ENCODE data around the gene PDIA5. TPM values are rescaled to one million over a fixed set of nuclear protein-coding genes. Genes with fewer than 3 reads are reported as not detected.

PDIA5 gene
- total and polyA plus RNA-seq, 2 of the 4 experiments (the other 2 are of a cell fraction) = 19.4 to 42.0 TPM

DNA sequence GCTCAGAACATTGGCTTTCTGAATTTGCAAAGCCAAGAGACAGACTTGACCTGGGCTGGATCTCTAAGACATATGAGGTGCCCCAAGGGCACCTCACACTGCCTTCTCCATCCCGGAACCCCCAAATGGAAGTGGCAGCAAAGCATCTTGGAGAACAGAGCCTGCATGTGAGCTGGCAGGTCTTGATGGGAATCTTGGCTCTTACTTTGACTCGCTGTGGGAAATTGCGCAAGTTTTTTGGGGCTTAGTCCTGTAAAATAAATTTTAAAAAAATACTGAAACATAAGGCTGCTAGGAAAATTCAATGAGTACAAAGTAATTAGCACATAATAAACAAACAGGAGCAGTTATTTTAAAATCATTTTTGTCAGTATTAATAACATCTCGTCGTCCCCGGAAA lies 121.2 kb downstream of the PDIA5 start:
- Histone ChIP-seq H3K23ac (ENCODE audit: low read depth, low read length) (no peak overlapping the region), H3K9me3 (ENCODE audit: control insufficient read depth, insufficient read depth, low read length) (no peaks in the 10 kb centered on the region), H3K27me3 (ENCODE audit: control insufficient read depth, insufficient read depth, low read length) (no peaks in the 10 kb centered on the region), H3K4me1 (ENCODE audit: control insufficient read depth, insufficient read depth, low read length) (no peaks in the 10 kb centered on the region), H3K9me1 (ENCODE audit: insufficient read depth, low read length) (no peaks in the 10 kb centered on the region), H3K79me1 (ENCODE audit: low read depth in 1 of 2, low read length in 2 of 2) (no peaks in the 10 kb centered on the region), H2AFZ (replicated peaks; ENCODE audit: low read length, poor library complexity) (no peak overlapping the region), H4K20me1 (ENCODE audit: insufficient read depth, low read length) (no peaks in the 10 kb centered on the region), H3K36me3 (ENCODE audit: control insufficient read depth, insufficient read depth, low read length) (no peaks in the 10 kb centered on the region), H2BK120ac (ENCODE audit: low read depth, low read length) (no peak overlapping the region), H2AK5ac (ENCODE audit: low read depth, low read length) (no peak overlapping the region), H3K4me2 (ENCODE audit: low read depth, low read length) (no peak overlapping the region), H3K4me3 (ENCODE audit: insufficient read depth, low read depth, low read length) (no peak overlapping the region), H3K9ac (ENCODE audit: low read depth, low read length) (no peak overlapping the region), H3K27ac (ENCODE audit: insufficient read depth, low read length) (no peak overlapping the region), H2BK20ac (ENCODE audit: low read depth, low read length) (no peak overlapping the region), H3K18ac (ENCODE audit: low read depth, low read length) (no peak overlapping the region), H4K91ac (ENCODE audit: insufficient read depth, low read depth, low read length) (no peak overlapping the region), H3K56ac (ENCODE audit: extremely low read depth, insufficient read depth, low read length) (no peak overlapping the region), H2BK15ac (ENCODE audit: low read depth, low read length) (no peak overlapping the region), H2AK9ac (replicated peaks; ENCODE audit: low read depth, low read length, poor library complexity) (no peak overlapping the region), H3K4ac (ENCODE audit: low read depth, low read length) (no peak overlapping the region), H3K14ac (replicated peaks; ENCODE audit: low read depth, low read length) (0 out of 2 replicates have a peak overlapping the region, but pooled peaks have one; percentile 22), H4K5ac (ENCODE audit: low read depth, low read length) (no peak overlapping the region), H4K8ac (ENCODE audit: low read depth in 2 of 2, low read length in 2 of 2) (no peak overlapping the region), H2BK5ac (ENCODE audit: low read depth, low read length, poor library complexity, severe bottlenecking) (no peak overlapping the region)
- ATAC-seq (ENCODE audit: low read depth) (no peak), DNase-seq (peak; percentile 4)
- intact Hi-C loops (cut with micrococcal nuclease) = no loop called here
- POLR2A ChIA-PET (ENCODE audit: unreplicated experiment) = no interaction called here
- TF ChIP-seq, protein P1, sequence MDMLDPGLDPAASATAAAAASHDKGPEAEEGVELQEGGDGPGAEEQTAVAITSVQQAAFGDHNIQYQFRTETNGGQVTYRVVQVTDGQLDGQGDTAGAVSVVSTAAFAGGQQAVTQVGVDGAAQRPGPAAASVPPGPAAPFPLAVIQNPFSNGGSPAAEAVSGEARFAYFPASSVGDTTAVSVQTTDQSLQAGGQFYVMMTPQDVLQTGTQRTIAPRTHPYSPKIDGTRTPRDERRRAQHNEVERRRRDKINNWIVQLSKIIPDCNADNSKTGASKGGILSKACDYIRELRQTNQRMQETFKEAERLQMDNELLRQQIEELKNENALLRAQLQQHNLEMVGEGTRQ (IDR thresholded peaks at IDR 0.05; ENCODE audit: low read depth, low read length) = no peak
- peak; percentile 83 for TF ChIP-seq CEBPB (IDR thresholded peaks at IDR 0.05; ENCODE audit: low read depth, low read length)
- dilution Hi-C loops (cut with HindIII; ENCODE audit: low sequenced_read_pairs, unreplicated experiment) = no loop called here
- BruUV-seq (replicated peaks) = no TSS peak
- no CpG with 5 or more reads among the region's 6 CpGs for WGBS, 2 experiments (ENCODE audit: extremely low coverage in 2 of 2, insufficient read length in 1 of 2)
- in situ Hi-C loops (cut with MboI; ENCODE audit: low sequenced_read_pairs) = no loop called here
- CTCF ChIA-PET = no interaction called here
